GM12892 (cell line): ENCODE measurements around the gene NT5DC1.

Experiments
- DNase-seq: peaks from one replicate; pipeline ENCODE4 v3.0.0; 2011; ENCODE audit not compliant: insufficient read length
- FAIRE-seq: peaks from 2 replicates; lab custom pipeline; 2011; peaks lifted over from hg19 to GRCh38; lab: Jason Lieb, UNC
- POLR2A ChIP-seq: IDR thresholded peaks from 2 replicates; pipeline ENCODE4 v1.6.1; 2011; ENCODE audit warnings: low read depth, low read length, control low read depth
- POLR2AphosphoS5 ChIP-seq: IDR thresholded peaks from 2 replicates; pipeline ENCODE4 v1.6.1; 2011; ENCODE audit warnings: low read depth, low read length, control low read depth
- TAF1 ChIP-seq: IDR thresholded peaks from 2 replicates; pipeline ENCODE4 v1.6.1; 2011; ENCODE audit warnings: low read depth, mild to moderate bottlenecking, control low read depth, low read length, borderline replicate concordance

The NT5DC1 gene

DNA sequence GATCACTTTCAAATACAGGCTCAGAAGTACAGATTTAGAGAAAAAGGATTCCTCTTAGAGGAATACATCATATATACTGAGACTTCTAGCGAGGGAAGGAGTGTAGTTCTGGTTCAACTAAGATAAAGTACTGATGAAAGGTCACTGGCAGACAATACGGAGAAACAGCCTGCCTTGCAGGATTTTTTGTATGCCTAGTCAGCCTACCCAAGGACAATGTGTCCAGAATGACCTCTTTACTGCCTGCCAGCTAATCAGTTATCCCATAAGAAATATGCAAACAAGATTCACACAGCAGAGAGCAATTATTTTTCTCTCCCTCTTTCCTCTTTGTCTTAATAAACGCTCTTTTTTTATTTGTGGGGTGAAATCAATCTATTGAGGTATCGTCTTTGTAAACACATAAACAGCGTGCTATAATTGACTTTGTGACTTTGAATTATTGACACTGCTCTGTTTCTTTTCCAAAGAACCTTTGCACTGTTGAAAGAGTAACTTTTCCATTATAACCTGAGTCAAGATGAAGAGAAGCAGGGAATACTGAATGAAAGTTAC, 154.7 kb downstream of the NT5DC1 start:
- FAIRE-seq (peak; percentile 40), DNase-seq (no peak)
- no peak for TF ChIP-seq POLR2A
- no peak for TF ChIP-seq TAF1
- no peak for TF ChIP-seq POLR2AphosphoS5

DNA sequence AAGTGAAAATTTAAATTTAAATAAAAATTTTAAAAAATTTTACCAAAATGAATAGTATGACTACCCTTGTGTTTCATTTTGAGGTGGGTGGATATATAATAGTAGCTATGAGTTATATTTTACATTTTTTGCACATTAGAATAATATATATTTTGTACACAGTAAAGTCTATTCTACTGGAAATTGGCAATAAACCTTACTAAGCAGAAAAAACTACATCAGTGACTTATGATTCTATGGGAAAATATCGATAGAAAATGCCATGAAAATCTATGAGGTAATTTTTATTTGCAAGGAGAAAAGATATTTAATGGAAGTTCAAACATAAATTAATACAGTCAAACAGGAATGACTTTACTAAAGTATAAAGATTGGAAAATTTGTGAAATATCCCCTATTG, 156.0 kb downstream of the NT5DC1 start:
- TF ChIP-seq POLR2AphosphoS5 (no peak), TAF1 (no peak), POLR2A (no peak)
- DNase-seq: no peak
- FAIRE-seq: no peak

DNA sequence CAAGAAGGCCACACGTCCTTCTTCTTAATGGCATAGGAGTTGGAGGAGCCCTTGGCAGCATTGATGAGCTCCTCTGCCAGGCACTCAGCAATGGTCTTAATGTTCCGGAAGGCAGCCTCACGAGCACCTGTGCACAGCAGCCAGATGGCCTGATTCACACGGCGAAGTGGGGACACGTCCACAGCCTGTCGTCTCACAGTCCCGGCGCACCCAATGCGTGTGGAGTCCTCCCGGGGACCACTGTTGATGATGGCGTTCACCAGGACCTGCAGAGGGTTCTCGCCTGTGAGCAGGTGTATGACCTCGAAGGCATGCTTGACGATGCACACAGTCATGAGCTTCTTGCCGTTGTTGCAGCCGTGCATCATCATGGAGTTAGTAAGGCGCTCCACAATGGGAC, 157.9 kb downstream of the NT5DC1 start:
- FAIRE-seq: no peak
- TF ChIP-seq POLR2A: no peak
- DNase-seq: no peak

DNA sequence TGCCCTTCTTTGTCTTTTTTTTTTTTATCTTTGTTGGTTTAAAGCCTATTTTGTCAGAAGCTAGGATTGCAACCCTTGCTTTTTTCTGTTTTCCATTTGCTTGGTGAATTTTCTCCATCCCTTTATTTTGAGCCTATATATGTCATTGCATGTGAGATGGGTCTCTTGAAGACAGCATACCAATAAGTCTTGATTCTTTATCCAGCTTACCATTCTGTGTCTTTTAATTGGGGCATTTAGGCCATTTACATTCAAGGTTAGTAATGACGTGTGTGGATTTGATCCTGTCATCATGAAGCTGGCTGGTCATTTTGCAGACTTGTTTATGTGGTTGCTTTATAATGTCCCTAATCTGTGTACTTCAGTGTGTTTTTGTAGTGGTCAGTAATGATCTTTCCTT, 162.7 kb downstream of the NT5DC1 start:
- no peak for DNase-seq
- FAIRE-seq: no peak
- TF ChIP-seq POLR2A (no peak), POLR2AphosphoS5 (no peak), TAF1 (no peak)

DNA sequence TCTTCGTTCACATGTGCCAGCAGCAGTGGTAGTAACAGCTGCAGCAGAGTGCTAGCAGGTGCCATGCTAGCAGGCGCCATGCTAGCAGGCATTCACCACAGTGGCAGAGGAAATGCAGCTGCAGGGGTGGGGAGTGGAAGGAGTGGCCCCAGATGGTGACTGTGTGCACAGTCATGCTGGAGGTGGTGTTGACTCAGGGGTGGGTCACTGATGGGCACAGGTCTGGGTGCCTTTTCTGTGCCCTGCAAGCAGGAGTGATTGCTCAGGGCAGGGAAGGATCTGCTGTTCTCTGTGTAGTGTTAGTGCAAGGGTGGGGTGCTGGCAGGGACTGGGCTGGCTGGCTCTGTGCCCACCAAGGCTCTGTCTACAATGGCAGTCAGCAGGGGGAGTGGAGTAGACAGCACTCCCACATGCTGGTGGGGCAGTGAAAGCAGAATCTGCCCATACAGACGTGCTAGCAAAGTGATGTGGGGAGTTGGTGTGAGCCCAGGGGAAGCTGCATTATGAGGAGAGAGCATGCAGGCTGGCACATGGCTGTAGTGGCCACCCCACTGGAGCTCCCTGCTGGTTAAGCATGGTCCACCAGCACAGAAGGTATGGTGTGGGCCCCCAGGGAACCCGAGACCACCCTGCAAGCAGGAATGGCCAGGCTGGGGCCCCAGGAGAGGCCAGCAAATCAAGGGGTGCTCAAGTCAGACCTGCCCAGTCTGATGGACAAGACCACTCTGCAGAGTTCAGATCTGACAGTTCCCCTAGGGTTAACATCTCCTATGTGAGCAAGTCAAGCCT, 164.6 kb downstream of the NT5DC1 start:
- no peak for TF ChIP-seq TAF1
- no peak for TF ChIP-seq POLR2A
- TF ChIP-seq POLR2AphosphoS5: no peak
- DNase-seq (no peak), FAIRE-seq (no peak)

DNA sequence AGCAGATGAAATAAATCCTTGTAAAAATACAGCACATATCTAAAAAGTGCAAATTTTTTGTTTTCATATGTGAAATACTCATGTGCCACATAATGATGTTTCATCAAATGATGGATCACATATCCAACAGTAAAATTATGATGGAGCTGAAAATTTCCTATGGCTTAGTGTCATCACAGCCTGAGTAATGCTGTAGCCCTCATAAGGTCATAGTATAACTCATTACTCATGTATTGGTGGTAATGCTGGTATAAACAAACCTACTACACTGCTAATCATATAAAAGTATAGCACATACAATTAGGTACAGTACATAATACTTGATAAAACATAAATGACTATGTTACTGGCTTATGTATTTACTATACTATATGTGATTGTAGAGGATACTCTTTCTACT, 166.2 kb downstream of the NT5DC1 start:
- FAIRE-seq: no peak
- TF ChIP-seq POLR2A (no peak), TAF1 (no peak), POLR2AphosphoS5 (no peak)
- no peak for DNase-seq

DNA sequence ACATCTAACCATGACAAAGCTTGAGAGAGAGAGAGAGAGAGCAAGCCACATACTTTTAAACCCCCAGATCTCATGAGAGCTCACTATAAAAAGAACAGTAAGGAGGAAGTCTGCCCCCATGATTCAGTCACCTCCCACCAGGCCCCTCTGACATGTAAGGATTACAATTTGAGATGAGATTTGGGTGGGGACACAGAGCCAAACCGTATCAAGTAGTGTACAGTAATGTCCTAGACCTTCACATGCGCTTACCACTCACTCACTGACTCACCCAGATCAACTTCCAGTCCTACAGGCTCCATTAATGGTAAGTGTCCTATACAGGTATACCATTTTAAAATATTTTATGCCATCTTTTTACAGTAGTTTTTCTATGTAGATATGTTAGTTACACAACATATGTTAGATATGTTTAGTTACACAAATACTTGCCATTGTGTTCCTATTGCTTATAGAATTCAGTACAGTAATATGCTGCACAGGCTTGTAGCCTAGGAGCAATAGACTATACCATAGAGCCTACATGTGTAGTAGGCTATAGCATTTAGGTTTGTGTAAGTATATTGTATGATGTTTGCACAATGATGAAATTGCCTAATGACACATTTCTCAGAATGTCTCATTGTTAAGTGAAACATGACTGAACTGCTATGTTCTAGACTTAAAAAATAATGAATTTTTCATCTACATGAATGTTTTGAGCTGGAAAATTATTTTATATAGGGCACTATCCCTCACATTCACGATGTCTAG, 167.4 kb downstream of the NT5DC1 start:
- FAIRE-seq: no peak
- no peak for TF ChIP-seq POLR2A
- no peak for DNase-seq

DNA sequence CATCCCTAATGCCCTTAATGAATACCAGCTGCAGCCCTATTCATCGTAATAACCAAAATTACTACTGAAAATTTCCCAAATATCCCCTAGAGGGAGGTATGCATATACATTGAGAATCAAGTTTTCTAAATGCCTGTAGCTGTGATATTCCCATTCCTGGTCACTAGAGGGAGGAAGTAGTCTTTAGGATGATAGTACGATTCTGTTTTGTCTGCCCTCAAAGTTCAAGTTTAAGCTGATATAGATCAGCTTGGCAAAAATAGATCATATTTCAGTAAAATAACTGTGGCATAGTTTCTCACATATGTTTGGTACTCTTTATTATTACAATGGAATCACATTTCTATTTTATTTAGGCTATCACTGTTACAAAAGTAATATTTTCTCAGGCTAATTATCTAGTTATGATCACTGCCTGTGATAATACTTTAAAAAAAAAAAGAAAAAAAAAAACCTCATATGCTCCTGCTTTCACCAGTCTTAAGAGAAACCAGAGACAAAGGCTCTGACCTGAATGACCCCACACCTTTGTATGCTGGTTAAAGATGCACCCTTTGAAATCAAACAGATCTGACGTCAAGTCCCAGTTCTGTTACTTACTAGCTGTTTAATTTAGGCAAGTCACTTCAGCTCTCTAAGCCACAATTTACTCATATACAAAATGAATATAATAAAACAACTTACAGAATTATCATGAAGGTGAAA, 168.1 kb downstream of the NT5DC1 start:
- TF ChIP-seq TAF1 (no peak), POLR2A (no peak), POLR2AphosphoS5 (no peak)
- FAIRE-seq (peak; percentile 84), DNase-seq (peak; percentile 6)

DNA sequence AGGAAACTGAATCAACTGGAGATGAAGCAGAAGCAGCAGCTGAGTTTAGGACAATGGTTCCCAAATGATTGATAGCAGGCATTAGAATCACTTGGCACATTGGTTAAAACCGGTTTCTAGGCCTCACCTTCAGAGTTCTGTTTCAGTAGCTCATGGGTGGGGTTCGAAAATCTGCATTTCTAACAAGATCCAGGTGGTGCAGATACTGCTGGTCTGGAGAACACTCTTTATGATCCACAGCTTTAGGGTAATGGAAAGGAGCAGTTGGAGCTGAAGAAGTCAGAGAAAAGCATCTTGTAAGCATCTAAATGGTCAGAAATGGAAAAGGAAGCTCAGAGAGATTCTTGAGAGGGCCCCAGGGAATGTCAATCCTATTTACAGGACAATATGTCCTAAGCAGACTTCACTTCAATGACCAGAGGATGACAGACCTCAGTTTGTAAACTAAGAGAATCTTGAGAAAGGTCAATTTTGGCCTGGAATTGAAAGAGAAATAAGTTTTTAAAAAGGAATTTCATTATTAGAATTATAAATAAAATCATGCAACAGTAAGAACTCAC, 170.6 kb downstream of the NT5DC1 start:
- TF ChIP-seq TAF1: no peak
- TF ChIP-seq POLR2AphosphoS5: no peak
- no peak for TF ChIP-seq POLR2A
- no peak for FAIRE-seq
- DNase-seq: no peak

DNA sequence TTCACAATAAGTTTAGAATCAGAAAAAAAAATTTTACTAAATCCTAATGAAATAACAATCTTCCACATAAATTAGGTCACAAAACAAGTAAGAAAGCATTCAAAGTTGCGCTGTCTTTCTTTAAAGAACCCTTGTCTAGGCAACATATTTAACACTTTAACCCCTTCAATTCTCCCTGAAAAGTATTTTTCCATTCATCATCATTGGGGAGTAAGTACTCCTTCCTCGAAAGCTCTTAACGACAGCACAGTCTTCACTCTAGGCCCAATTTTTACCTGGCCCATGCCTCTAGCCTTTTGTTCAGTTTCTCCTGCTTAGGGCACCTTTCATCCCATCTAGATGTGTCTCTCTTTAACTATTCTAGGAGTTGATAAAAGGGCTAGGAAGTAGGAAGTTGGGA, 176.5 kb downstream of the NT5DC1 start:
- DNase-seq (no peak), FAIRE-seq (no peak)
- TF ChIP-seq TAF1 (no peak), POLR2AphosphoS5 (no peak), POLR2A (no peak)

DNA sequence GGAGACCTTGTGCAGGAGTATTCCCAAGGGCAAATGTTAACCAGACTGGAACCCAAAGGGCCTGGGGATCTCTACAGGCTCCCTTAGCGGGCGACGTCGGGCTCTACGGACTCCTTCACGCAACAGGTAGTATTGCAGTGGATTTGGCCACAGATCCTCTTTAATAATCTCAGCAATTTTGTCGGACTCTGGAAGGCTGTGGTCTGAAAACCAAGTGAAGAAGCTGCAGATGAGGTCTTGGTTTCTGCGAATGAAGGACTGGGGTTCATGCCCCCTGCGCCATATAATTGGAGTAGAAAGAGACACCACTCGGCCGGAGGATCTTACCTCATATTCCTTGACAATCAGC, 177.8 kb downstream of the NT5DC1 start:
- FAIRE-seq (no peak), DNase-seq (no peak)
- no peak for TF ChIP-seq POLR2AphosphoS5
- no peak for TF ChIP-seq POLR2A
- no peak for TF ChIP-seq TAF1

DNA sequence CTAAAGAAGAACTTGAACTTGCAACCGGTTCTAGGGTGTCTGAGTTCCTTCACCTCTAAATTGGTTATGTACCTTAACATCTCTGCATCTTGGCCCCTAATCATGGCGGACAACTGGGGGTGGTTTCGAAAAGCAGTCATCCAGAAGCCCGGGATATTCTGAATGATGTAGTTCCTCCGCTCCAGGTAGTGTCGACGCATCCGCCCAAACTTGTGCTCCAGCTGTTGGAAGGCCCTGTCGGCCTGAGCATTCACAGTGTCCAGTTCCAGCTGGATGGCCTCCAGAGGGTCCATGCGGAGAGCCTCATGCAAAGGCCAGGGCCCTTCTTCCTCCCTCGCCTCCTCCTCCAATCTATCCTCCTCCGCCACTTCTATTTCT, 178.2 kb downstream of the NT5DC1 start:
- DNase-seq: no peak
- TF ChIP-seq POLR2AphosphoS5 (no peak), POLR2A (no peak; the same call in 1 of the 2 replicates), TAF1 (no peak)
- no peak for FAIRE-seq
